HG02588 (cell line): ENCODE data around the gene MCC.

ENCODE experiments used
- ATAC-seq: cut with Tn5 transposase; IDR thresholded peaks from one replicate; pipeline ENCODE4 v1.9.1; 2021; ENCODE audit warnings: mild to moderate bottlenecking, moderate library complexity; ENCODE audit not compliant: unreplicated experiment

Gene MCC

GRCh38 chr5:113373426-113373825 is 114.8 kb downstream of the MCC start:
- no peak for ATAC-seq

GRCh38 chr5:113371721-113372196 is 116.5 kb downstream of the MCC start:
- ATAC-seq, result no peak

GRCh38 chr5:113367586-113367985 is 120.7 kb downstream of the MCC start:
- ATAC-seq, result no peak

- no peak for ATAC-seq
Observed at GRCh38 chr5:113364466-113364865, 123.8 kb downstream of the MCC start.

- no peak for ATAC-seq
Observed at GRCh38 chr5:113361701-113362100, 126.6 kb downstream of the MCC start.

- ATAC-seq, result no peak
Observed at GRCh38 chr5:113359419-113359818, 128.8 kb downstream of the MCC start.

GRCh38 chr5:113358696-113359095 is 129.6 kb downstream of the MCC start:
- ATAC-seq, result no peak

GRCh38 chr5:113357696-113358476 is 130.4 kb downstream of the MCC start:
- no peak for ATAC-seq

- no peak for ATAC-seq
Observed at GRCh38 chr5:113356487-113356886, 131.8 kb downstream of the MCC start.

GRCh38 chr5:113354055-113354454 is 134.2 kb downstream of the MCC start:
- ATAC-seq, result no peak

- ATAC-seq, result no peak
Observed at GRCh38 chr5:113347572-113347971, 140.7 kb downstream of the MCC start.

GRCh38 chr5:113344973-113345940 is 143.0 kb downstream of the MCC start:
- ATAC-seq, result no peak

- no peak for ATAC-seq
Observed at GRCh38 chr5:113343343-113343742, 144.9 kb downstream of the MCC start.

- ATAC-seq, result no peak
Observed at GRCh38 chr5:113340537-113340936, 147.7 kb downstream of the MCC start.

- ATAC-seq, result no peak
Observed at GRCh38 chr5:113338628-113339027, 149.6 kb downstream of the MCC start.

GRCh38 chr5:113337515-113338415 is 150.5 kb downstream of the MCC start:
- ATAC-seq, result no peak

GRCh38 chr5:113336975-113337374 is 151.3 kb downstream of the MCC start:
- no peak for ATAC-seq

- ATAC-seq, result no peak
Observed at GRCh38 chr5:113333411-113333810, 154.8 kb downstream of the MCC start.

GRCh38 chr5:113331209-113331551 is 157.1 kb downstream of the MCC start:
- ATAC-seq, result no peak

- no peak for ATAC-seq
Observed at GRCh38 chr5:113330533-113331208, 157.6 kb downstream of the MCC start.
